Mammary epithelial cell (primary cell): Measurements from ENCODE around the gene CHRNA4.

Source experiments
- EZH2 ChIP-seq: IDR thresholded peaks from 2 replicates; pipeline ENCODE4 v1.6.1; 2012; ENCODE audit warnings: low read length, inconsistent platforms, borderline replicate concordance
- TF ChIP-seq, protein P1 (sequence below), 2 donors: IDR thresholded peaks in 1 of 2; conservative IDR thresholded peaks in 1 of 2; 2 replicates each; pipeline ENCODE4 v1.5.1; 2011 to 2012; ENCODE audit warnings: inconsistent platforms in 2 of 2, low read length in 2 of 2, mild to moderate bottlenecking in 2 of 2, control low read depth in 1 of 2, low read depth in 1 of 2; ENCODE audit not compliant: insufficient read depth in 1 of 2; ENCODE audit errors: extremely low read depth in 1 of 2

DNA sequence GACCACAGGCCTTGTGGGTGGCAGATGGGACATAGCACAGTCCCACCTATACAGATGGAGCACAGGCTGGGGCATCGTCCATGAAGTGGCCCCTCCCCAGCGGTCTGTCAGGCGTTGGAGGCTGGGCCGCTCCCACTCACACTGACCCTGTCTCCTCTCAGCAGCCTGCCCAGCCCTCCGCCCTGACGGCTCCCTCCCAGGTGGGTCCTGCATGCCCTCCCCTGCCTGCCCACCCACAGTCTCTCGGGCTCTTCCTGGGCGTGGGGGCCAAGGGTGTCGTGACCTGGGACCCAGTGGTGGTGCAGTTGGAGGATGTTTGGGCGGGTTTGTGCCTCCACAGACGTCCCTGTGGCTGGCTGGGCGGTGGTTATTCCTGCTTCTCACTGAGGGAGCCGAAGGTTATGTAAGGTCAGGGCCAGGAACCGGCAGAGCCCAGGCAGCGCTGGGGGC is 45.9 kb downstream of the CHRNA4 start:
- TF ChIP-seq, protein P1, sequence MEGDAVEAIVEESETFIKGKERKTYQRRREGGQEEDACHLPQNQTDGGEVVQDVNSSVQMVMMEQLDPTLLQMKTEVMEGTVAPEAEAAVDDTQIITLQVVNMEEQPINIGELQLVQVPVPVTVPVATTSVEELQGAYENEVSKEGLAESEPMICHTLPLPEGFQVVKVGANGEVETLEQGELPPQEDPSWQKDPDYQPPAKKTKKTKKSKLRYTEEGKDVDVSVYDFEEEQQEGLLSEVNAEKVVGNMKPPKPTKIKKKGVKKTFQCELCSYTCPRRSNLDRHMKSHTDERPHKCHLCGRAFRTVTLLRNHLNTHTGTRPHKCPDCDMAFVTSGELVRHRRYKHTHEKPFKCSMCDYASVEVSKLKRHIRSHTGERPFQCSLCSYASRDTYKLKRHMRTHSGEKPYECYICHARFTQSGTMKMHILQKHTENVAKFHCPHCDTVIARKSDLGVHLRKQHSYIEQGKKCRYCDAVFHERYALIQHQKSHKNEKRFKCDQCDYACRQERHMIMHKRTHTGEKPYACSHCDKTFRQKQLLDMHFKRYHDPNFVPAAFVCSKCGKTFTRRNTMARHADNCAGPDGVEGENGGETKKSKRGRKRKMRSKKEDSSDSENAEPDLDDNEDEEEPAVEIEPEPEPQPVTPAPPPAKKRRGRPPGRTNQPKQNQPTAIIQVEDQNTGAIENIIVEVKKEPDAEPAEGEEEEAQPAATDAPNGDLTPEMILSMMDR (conservative IDR thresholded peaks at IDR 0.05 in 1 of 2, IDR thresholded peaks at IDR 0.05 in 1 of 2; ENCODE audit: extremely low read depth in 1 of 2, insufficient read depth in 1 of 2, low read depth in 1 of 2, low read length in 2 of 2) = no peak
- no peak for TF ChIP-seq EZH2
